Memory B cell (primary cell): ENCODE measurements around the gene NETO2.
"Not testable (repeated sequence)": the region's sequence is repeated elsewhere in the genome, so short reads cannot be mapped to it uniquely, and the experiment has no call there.

Experiments used
- ATAC-seq: fragments of 150-1000 bp; cut with Tn5 transposase; 2 replicates; pipeline ENCODE4 v1.10.0; 2021; ENCODE audit warnings: low read depth, mild to moderate bottlenecking, moderate library complexity
- DNase-seq, 2 donors: peaks; one replicate each; pipeline ENCODE4 v3.0.0; 2022; ENCODE audit warnings: low spot score in 2 of 2
- H3K27ac Mint-ChIP-seq: one replicate; pipeline ENCODE4 v1.8.0; 2022; ENCODE audit warnings: mild to moderate bottlenecking, moderate library complexity, mixed read lengths
- H3K27me3 Mint-ChIP-seq: one replicate; pipeline ENCODE4 v1.8.0; 2022; ENCODE audit warnings: mixed read lengths
- H3K36me3 Mint-ChIP-seq: one replicate; pipeline ENCODE4 v1.8.0; 2022; ENCODE audit warnings: mild to moderate bottlenecking, mixed read lengths
- H3K4me1 Mint-ChIP-seq: one replicate; pipeline ENCODE4 v1.8.0; 2022; ENCODE audit warnings: mixed read lengths
- H3K4me3 Mint-ChIP-seq: one replicate; pipeline ENCODE4 v1.8.0; 2022; ENCODE audit warnings: mild to moderate bottlenecking, moderate library complexity, mixed read lengths
- H3K9me3 Mint-ChIP-seq: one replicate; pipeline ENCODE4 v1.8.0; 2022; ENCODE audit warnings: mixed read lengths

Gene NETO2

GRCh38 chr16:47110939-47111338 lies 32.8 kb downstream of the NETO2 start:
- Mint-ChIP-seq H3K27me3 (no peaks in the 10 kb centered on the region), H3K36me3 (peaks cover 4% of the 10 kb centered on the region), H3K4me3 (no peak overlapping the region), H3K27ac (no peak overlapping the region), H3K9me3 (no peaks in the 10 kb centered on the region), H3K4me1 (no peaks in the 10 kb centered on the region)
- ATAC-seq = no peak
- no peak for DNase-seq

GRCh38 chr16:47109361-47109760 lies 34.4 kb downstream of the NETO2 start:
- no peaks in the 10 kb centered on the region for H3K27me3 Mint-ChIP-seq
- peaks cover 7% of the 10 kb centered on the region for H3K36me3 Mint-ChIP-seq
- H3K4me1 Mint-ChIP-seq = no peaks in the 10 kb centered on the region
- no peak overlapping the region for H3K27ac Mint-ChIP-seq
- DNase-seq (no peak), ATAC-seq (no peak)
- H3K4me3 Mint-ChIP-seq = no peak overlapping the region
- no peaks in the 10 kb centered on the region for H3K9me3 Mint-ChIP-seq

- H3K27me3 Mint-ChIP-seq, H3K4me1 Mint-ChIP-seq: not testable (repeated sequence)
Measured at GRCh38 chr16:47102921-47103320, 40.8 kb downstream of the NETO2 start.

GRCh38 chr16:47097154-47097553 lies 46.6 kb downstream of the NETO2 start:
- H3K36me3 Mint-ChIP-seq = peaks cover 22% of the 10 kb centered on the region
- not testable (repeated sequence) for H3K4me3 Mint-ChIP-seq, ATAC-seq, H3K9me3 Mint-ChIP-seq, H3K27ac Mint-ChIP-seq, H3K4me1 Mint-ChIP-seq, H3K27me3 Mint-ChIP-seq, DNase-seq

More at GRCh38 chr16:47102921-47103320, 40.8 kb downstream of the NETO2 start:
- peaks cover 33% of the 10 kb centered on the region for H3K36me3 Mint-ChIP-seq
- H3K4me3 Mint-ChIP-seq, ATAC-seq, DNase-seq, H3K27ac Mint-ChIP-seq, H3K9me3 Mint-ChIP-seq: not testable (repeated sequence)

- no peak for DNase-seq
- no peaks in the 10 kb centered on the region for H3K9me3 Mint-ChIP-seq
- H3K4me1 Mint-ChIP-seq = no peaks in the 10 kb centered on the region
- no peak overlapping the region for H3K27ac Mint-ChIP-seq
- H3K27me3 Mint-ChIP-seq = no peaks in the 10 kb centered on the region
- no peak overlapping the region for H3K4me3 Mint-ChIP-seq
- no peak for ATAC-seq
- H3K36me3 Mint-ChIP-seq = peaks cover 19% of the 10 kb centered on the region
Measured at GRCh38 chr16:47096297-47096696, 47.4 kb downstream of the NETO2 start.

GRCh38 chr16:47084198-47084597 lies 59.5 kb downstream of the NETO2 start:
- no peaks in the 10 kb centered on the region for H3K4me1 Mint-ChIP-seq
- no peak for DNase-seq
- H3K36me3 Mint-ChIP-seq = no peaks in the 10 kb centered on the region
- no peak overlapping the region for H3K27ac Mint-ChIP-seq
- no peak overlapping the region for H3K4me3 Mint-ChIP-seq
- no peak for ATAC-seq
- no peaks in the 10 kb centered on the region for H3K27me3 Mint-ChIP-seq
- no peaks in the 10 kb centered on the region for H3K9me3 Mint-ChIP-seq

GRCh38 chr16:47082099-47082865 lies 61.5 kb downstream of the NETO2 start:
- H3K36me3 Mint-ChIP-seq = no peaks in the 10 kb centered on the region
- DNase-seq (no peak), ATAC-seq (no peak)
- no peak overlapping the region for H3K4me3 Mint-ChIP-seq
- H3K4me1 Mint-ChIP-seq = no peaks in the 10 kb centered on the region
- no peak overlapping the region for H3K27ac Mint-ChIP-seq
- no peaks in the 10 kb centered on the region for H3K9me3 Mint-ChIP-seq
- no peaks in the 10 kb centered on the region for H3K27me3 Mint-ChIP-seq

- Mint-ChIP-seq H3K27ac (no peak overlapping the region), H3K9me3 (no peaks in the 10 kb centered on the region), H3K36me3 (no peaks in the 10 kb centered on the region), H3K27me3 (no peaks in the 10 kb centered on the region), H3K4me1 (no peaks in the 10 kb centered on the region), H3K4me3 (no peak overlapping the region)
- no peak for ATAC-seq
- no peak for DNase-seq
Measured at GRCh38 chr16:47081115-47081514, 62.6 kb downstream of the NETO2 start.

GRCh38 chr16:47079860-47080259 lies 63.9 kb downstream of the NETO2 start:
- Mint-ChIP-seq H3K27me3 (no peaks in the 10 kb centered on the region), H3K36me3 (no peaks in the 10 kb centered on the region), H3K4me1 (no peaks in the 10 kb centered on the region), H3K9me3 (no peaks in the 10 kb centered on the region), H3K4me3 (no peak overlapping the region), H3K27ac (no peak overlapping the region)
- ATAC-seq = no peak
- DNase-seq = no peak

GRCh38 chr16:47073223-47074155 lies 70.3 kb downstream of the NETO2 start:
- peaks cover 6% of the 10 kb centered on the region for H3K9me3 Mint-ChIP-seq
- H3K4me1 Mint-ChIP-seq = peaks cover 7% of the 10 kb centered on the region
- no peak overlapping the region for H3K4me3 Mint-ChIP-seq
- peaks cover 2% of the 10 kb centered on the region for H3K36me3 Mint-ChIP-seq
- no peak overlapping the region for H3K27ac Mint-ChIP-seq
- ATAC-seq (no peak), DNase-seq (no peak)
- H3K27me3 Mint-ChIP-seq = peaks cover 2% of the 10 kb centered on the region

- Mint-ChIP-seq H3K36me3 (peaks cover 2% of the 10 kb centered on the region), H3K4me3 (no peak overlapping the region), H3K4me1 (peaks cover 7% of the 10 kb centered on the region), H3K27me3 (peaks cover 2% of the 10 kb centered on the region), H3K27ac (no peak overlapping the region), H3K9me3 (peaks cover 6% of the 10 kb centered on the region)
- ATAC-seq = no peak
- no peak for DNase-seq
Measured at GRCh38 chr16:47072158-47072557, 71.6 kb downstream of the NETO2 start.

- peaks cover 6% of the 10 kb centered on the region for H3K9me3 Mint-ChIP-seq
- H3K36me3 Mint-ChIP-seq = peaks cover 2% of the 10 kb centered on the region
Measured at GRCh38 chr16:47069841-47070584, 73.7 kb downstream of the NETO2 start.

GRCh38 chr16:47069313-47069712 lies 74.4 kb downstream of the NETO2 start:
- Mint-ChIP-seq H3K9me3 (peaks cover 6% of the 10 kb centered on the region), H3K27me3 (peaks cover 2% of the 10 kb centered on the region), H3K27ac (no peak overlapping the region), H3K4me3 (no peak overlapping the region), H3K36me3 (peaks cover 2% of the 10 kb centered on the region), H3K4me1 (peaks cover 7% of the 10 kb centered on the region)
- no peak for DNase-seq
- no peak for ATAC-seq

More at GRCh38 chr16:47069841-47070584, 73.7 kb downstream of the NETO2 start:
- H3K4me3 Mint-ChIP-seq = no peak overlapping the region
- H3K4me1 Mint-ChIP-seq = peaks cover 7% of the 10 kb centered on the region
- DNase-seq = no peak
- H3K27me3 Mint-ChIP-seq = peaks cover 2% of the 10 kb centered on the region
- no peak for ATAC-seq
- H3K27ac Mint-ChIP-seq = no peak overlapping the region

GRCh38 chr16:47067203-47067602 lies 76.5 kb downstream of the NETO2 start:
- Mint-ChIP-seq H3K4me1 (peaks cover 7% of the 10 kb centered on the region), H3K27ac (no peak overlapping the region), H3K4me3 (no peak overlapping the region), H3K36me3 (peaks cover 4% of the 10 kb centered on the region), H3K9me3 (peaks cover 7% of the 10 kb centered on the region), H3K27me3 (peaks cover 2% of the 10 kb centered on the region)
- DNase-seq (no peak), ATAC-seq (no peak)
